ENCODE measurements around the gene SERPIND1.
"Not testable (repeated sequence)": the region's sequence is repeated elsewhere in the genome, so short reads cannot be mapped to it uniquely, and the experiment has no call there.

The SERPIND1 gene

DNA sequence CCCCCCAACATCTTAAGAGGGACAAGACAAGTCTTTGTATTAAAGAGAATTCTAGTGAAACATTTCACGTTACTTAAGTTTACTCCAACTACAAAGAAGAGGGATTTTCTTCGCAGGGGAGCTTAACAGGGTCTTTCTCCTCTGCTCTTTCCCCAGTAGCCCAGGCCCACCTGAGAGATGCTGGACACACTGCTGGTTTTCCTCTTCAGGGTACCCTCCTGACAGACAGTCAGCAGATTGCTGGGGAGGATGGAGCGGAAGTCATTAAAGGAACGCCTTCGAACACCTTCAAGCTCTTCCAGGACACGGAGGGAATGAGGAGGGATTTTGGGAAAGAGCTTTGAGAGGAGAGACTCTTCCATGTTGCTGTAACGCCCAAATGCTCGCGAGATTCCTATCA is 45.6 kb downstream of the SERPIND1 start:
- Histone ChIP-seq H4K20me1 (ENCODE audit: control insufficient read depth, insufficient read depth, low read depth, low read length) (no peaks in the 10 kb centered on the region), H3K27me3 (ENCODE audit: control insufficient read depth, low read length) (no peaks in the 10 kb centered on the region), H3K9me3 (ENCODE audit: control insufficient read depth, insufficient read depth, low read length) (no peaks in the 10 kb centered on the region)

DNA sequence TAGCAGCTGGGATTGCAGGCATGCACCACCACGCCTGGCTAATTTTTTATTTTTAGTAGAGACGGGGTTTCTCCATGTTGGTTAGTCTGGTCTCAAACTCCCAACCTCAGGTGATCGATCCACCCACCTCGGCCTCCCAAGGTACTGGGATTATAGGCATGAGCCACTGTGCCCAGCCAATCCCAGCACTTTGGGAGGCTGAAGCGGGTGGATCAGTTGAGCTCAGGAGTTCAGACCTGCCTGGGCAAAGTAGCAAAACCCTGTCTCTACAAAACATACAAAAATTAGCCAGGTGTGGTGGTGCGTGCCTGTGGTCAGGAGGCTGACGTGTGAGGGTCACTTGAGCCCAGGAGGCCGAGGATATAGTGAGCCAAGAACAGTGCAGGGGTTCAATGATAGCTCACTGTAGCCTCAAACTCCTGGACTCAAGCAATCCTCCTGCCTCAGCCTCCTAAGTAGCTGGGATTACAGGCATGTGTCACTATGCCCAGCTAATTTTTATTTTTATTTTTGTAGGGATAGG is 47.9 kb downstream of the SERPIND1 start:
- not testable (repeated sequence) for H3K9me3 ChIP-seq (ENCODE audit: control insufficient read depth, insufficient read depth, low read length); H4K20me1 ChIP-seq (ENCODE audit: control insufficient read depth, insufficient read depth, low read depth, low read length); H3K4me1 ChIP-seq (ENCODE audit: control insufficient read depth, low read length); H3K4me3 ChIP-seq (ENCODE audit: low read length); H3K79me2 ChIP-seq (ENCODE audit: control insufficient read depth, low read length); H3K27ac ChIP-seq (ENCODE audit: low read depth, low read length); H3K9me2 ChIP-seq (replicated peaks; ENCODE audit: control insufficient read depth, low read length); H3F3A ChIP-seq (ENCODE audit: control insufficient read depth, insufficient read depth); H3K4me2 ChIP-seq (ENCODE audit: low read length); H3K27me3 ChIP-seq (ENCODE audit: control insufficient read depth, low read length)
- H3K36me3 ChIP-seq (ENCODE audit: control insufficient read depth, low read length), result peaks cover 44% of the 10 kb centered on the region

More for the DNA sequence above, 45.6 kb downstream of the SERPIND1 start:
- no peak overlapping the region for H3K4me2 ChIP-seq (ENCODE audit: low read length)
- H3K36me3 ChIP-seq (ENCODE audit: control insufficient read depth, low read length), result peaks cover 48% of the 10 kb centered on the region
- TF ChIP-seq EZH2phosphoT487 (IDR thresholded peaks at IDR 0.05; ENCODE audit: borderline replicate concordance, low read length) (no peak), CTCF (IDR thresholded peaks at IDR 0.05; ENCODE audit: low read depth, low read length, poor library complexity, severe bottlenecking) (no peak)
- H3K79me2 ChIP-seq (ENCODE audit: control insufficient read depth, low read length), result no peaks in the 10 kb centered on the region
- no peak overlapping the region for H3K27ac ChIP-seq (ENCODE audit: low read depth, low read length)
- H3K4me1 ChIP-seq (ENCODE audit: control insufficient read depth, low read length), result no peaks in the 10 kb centered on the region
- H3F3A ChIP-seq (ENCODE audit: control insufficient read depth, insufficient read depth), result no peaks in the 10 kb centered on the region
- H3K9me2 ChIP-seq (replicated peaks; ENCODE audit: control insufficient read depth, low read length), result no peaks in the 10 kb centered on the region
- H3K4me3 ChIP-seq (ENCODE audit: low read length), result no peak overlapping the region

DNA sequence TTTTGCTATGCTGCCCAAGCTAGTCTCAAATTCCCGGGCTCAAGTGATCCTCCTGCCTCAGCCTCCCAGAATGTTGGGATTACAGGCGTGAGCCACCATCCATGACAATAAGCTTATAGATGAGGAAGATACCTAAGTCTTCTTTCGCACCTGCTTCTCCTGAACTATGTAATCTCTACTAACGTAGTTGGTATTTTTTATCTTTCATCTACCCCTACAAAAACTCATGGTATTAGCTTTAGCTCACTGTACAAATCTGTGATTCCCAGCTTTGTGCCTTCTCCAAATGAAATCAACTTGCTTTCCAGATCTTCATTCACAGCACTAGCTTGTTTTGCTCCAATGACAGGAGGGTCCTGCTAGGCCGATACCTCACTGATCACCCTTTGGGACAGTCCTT is 48.3 kb downstream of the SERPIND1 start:
- no peaks in the 10 kb centered on the region for H4K20me1 ChIP-seq (ENCODE audit: control insufficient read depth, insufficient read depth, low read depth, low read length)
- no peak overlapping the region for H3K27ac ChIP-seq (ENCODE audit: low read depth, low read length)
- H3F3A ChIP-seq (ENCODE audit: control insufficient read depth, insufficient read depth), result no peaks in the 10 kb centered on the region; the same call in 1 of the 2 replicates
- no peak overlapping the region for H3K4me2 ChIP-seq (ENCODE audit: low read length)
- no peak overlapping the region for H3K4me3 ChIP-seq (ENCODE audit: low read length)
- no peaks in the 10 kb centered on the region for H3K9me3 ChIP-seq (ENCODE audit: control insufficient read depth, insufficient read depth, low read length)
- no peak for TF ChIP-seq CTCF (IDR thresholded peaks at IDR 0.05; ENCODE audit: low read depth, low read length, poor library complexity, severe bottlenecking)
- TF ChIP-seq EZH2phosphoT487 (IDR thresholded peaks at IDR 0.05; ENCODE audit: borderline replicate concordance, low read length), result no peak
- H3K36me3 ChIP-seq (ENCODE audit: control insufficient read depth, low read length), result peaks cover 39% of the 10 kb centered on the region
- H3K9me2 ChIP-seq (replicated peaks; ENCODE audit: control insufficient read depth, low read length), result no peaks in the 10 kb centered on the region
- H3K27me3 ChIP-seq (ENCODE audit: control insufficient read depth, low read length), result no peaks in the 10 kb centered on the region
- H3K4me1 ChIP-seq (ENCODE audit: control insufficient read depth, low read length), result no peaks in the 10 kb centered on the region
- no peaks in the 10 kb centered on the region for H3K79me2 ChIP-seq (ENCODE audit: control insufficient read depth, low read length)

DNA sequence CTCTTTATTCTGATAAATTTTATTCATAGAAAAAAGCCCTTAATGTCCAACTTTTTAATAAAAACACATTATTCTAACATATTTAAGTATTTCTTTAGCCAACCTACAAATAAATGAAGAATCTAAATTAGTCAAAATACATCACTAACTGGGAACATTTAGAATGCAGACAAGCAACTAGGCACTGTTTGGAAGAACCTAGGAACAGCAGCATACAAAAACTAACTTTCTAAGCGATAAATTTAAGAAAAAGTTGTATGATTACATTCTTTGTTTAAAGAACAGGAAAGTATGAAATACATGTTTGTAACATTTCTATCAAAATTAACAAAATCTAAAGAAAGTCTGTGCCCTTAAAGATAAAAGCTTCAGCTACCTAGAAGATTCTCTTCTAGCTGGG is 49.4 kb downstream of the SERPIND1 start:
- Histone ChIP-seq H3K9me2 (replicated peaks; ENCODE audit: control insufficient read depth, low read length) (no peaks in the 10 kb centered on the region), H3F3A (ENCODE audit: control insufficient read depth, insufficient read depth) (no peaks in the 10 kb centered on the region; the same call in 1 of the 2 replicates), H4K20me1 (ENCODE audit: control insufficient read depth, insufficient read depth, low read depth, low read length) (no peaks in the 10 kb centered on the region), H3K79me2 (ENCODE audit: control insufficient read depth, low read length) (no peaks in the 10 kb centered on the region), H3K27me3 (ENCODE audit: control insufficient read depth, low read length) (no peaks in the 10 kb centered on the region), H3K4me2 (ENCODE audit: low read length) (no peak overlapping the region), H3K4me3 (ENCODE audit: low read length) (no peak overlapping the region), H3K9me3 (ENCODE audit: control insufficient read depth, insufficient read depth, low read length) (no peaks in the 10 kb centered on the region), H3K27ac (ENCODE audit: low read depth, low read length) (no peak overlapping the region), H3K36me3 (ENCODE audit: control insufficient read depth, low read length) (peaks cover 37% of the 10 kb centered on the region), H3K4me1 (ENCODE audit: control insufficient read depth, low read length) (no peaks in the 10 kb centered on the region)
- TF ChIP-seq CTCF (IDR thresholded peaks at IDR 0.05; ENCODE audit: low read depth, low read length, poor library complexity, severe bottlenecking) (no peak), EZH2phosphoT487 (IDR thresholded peaks at IDR 0.05; ENCODE audit: borderline replicate concordance, low read length) (no peak)

GRCh38 chr22:20825216-20825615 is 51.3 kb downstream of the SERPIND1 start:
- H3K36me3 ChIP-seq (ENCODE audit: control insufficient read depth, low read length), result peaks cover 28% of the 10 kb centered on the region
- H3K9me2 ChIP-seq (replicated peaks; ENCODE audit: control insufficient read depth, low read length); H3K4me1 ChIP-seq (ENCODE audit: control insufficient read depth, low read length); H3K27ac ChIP-seq (ENCODE audit: low read depth, low read length); H3K79me2 ChIP-seq (ENCODE audit: control insufficient read depth, low read length); H3K4me3 ChIP-seq (ENCODE audit: low read length); H3K27me3 ChIP-seq (ENCODE audit: control insufficient read depth, low read length); H3F3A ChIP-seq (ENCODE audit: control insufficient read depth, insufficient read depth); H3K4me2 ChIP-seq (ENCODE audit: low read length); H3K9me3 ChIP-seq (ENCODE audit: control insufficient read depth, insufficient read depth, low read length); H4K20me1 ChIP-seq (ENCODE audit: control insufficient read depth, insufficient read depth, low read depth, low read length): not testable (repeated sequence)

All from DOHH2 (cell line).